NCI-H1105 treated with DMSO at 0.1 percent for 48 hours (cell line): ENCODE results near the gene STARD13.
A peak's percentile ranks its signal among the peaks of the same experiment; 100 is the strongest.

Experiments
- DNase-seq: peaks from one replicate; lab custom pipeline; 2025; lab: John Stamatoyannopoulos, UW

STARD13 gene

DNA sequence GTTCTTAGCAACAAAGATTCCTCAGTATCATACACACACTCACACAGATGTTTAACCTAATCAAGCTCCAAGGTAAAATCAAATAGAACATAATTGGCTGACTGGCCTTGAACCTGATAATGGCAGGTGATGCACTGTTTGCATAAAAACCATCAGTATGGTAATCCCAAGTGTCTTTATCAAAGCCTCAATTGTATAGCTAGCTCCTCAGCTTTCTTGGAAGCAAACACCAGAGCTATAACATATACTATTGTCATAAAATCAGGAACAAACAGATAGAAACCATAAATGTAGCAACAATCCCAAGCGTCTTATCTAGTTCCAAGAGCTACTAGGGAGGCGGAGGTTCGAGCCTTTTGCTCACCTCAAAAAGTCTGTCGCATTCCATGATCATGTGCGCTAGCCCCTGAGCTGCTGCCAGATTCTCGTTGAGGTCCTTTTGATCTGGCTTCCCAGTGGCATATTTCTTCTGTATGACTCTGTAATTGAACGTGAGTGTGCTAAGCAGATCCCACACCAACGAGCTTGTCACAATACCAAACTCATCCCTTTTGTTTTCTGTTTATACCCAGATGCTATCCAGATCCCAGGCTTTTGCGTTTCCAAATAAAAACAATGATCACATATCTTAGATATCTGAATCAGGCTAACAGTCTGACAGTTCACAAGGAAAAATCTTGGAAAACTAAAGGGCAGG is 174.0 kb downstream of the STARD13 start:
- peak; percentile 4 for DNase-seq

DNA sequence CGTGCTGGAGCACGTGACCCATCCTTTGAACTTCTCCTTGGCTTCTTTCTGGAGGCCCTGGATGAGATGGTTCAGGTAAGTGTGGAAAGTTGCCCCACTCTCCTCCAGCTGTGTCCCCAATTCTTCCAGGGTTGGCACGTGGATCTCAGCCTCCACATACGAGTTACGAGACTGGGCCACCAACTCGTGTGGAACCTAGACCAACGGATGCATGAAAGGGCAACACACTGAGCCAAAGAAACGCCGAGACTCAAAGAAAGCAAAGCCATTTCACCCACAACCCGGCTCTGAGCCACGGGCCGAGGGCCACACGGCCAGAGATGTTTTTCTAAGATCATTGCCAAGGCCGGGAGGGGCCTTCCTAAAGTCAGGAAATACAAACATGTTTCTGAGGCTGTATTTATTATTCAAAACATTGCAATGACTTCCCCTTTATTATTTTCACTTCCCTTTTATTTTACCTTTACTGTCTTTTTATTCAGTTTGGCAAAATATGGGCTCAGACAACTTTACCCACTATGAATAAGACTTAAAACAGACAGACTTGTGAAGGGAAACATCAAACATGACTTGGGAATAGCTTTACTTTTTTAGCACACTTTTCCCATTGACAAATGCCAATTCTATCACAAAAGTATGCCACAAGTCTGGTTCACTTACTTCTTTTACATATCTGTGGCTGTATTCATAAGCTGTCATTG is 174.7 kb downstream of the STARD13 start:
- DNase-seq: no peak

DNA sequence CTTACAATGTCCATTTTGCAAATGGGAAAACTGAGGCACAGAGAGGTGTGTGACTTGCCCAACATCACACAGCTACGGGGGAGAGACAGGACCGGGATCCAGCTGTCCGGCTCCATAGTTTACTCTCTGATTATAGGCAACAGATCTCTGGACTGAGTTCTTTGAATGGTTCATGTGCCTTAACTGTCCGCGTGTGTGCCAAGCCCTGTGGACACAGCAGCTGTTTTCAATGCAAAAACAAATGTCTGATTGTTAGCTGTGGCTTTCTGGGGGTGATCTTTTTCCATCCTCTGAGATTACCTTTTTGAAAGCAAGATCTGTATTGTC is 175.2 kb downstream of the STARD13 start:
- no peak for DNase-seq

DNA sequence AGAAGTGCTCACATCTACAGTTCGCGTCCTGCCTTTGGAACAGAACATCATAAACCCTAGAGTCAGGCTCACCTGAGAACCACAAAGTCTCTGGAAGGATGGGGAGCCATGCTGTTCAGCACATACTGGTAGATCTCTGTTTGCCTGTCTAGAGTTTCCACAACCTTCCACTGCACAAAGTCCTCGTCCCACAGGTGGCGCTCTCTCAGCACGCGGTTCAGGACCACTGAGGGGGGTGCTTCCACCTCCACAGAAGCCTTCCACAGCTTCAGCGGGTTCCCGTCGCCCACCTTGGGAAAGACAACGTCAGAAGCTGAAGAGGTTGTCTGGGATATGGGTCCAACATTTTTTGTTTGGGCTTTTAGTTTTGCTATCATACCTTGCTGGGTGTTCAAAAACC is 175.8 kb downstream of the STARD13 start:
- no peak for DNase-seq

DNA sequence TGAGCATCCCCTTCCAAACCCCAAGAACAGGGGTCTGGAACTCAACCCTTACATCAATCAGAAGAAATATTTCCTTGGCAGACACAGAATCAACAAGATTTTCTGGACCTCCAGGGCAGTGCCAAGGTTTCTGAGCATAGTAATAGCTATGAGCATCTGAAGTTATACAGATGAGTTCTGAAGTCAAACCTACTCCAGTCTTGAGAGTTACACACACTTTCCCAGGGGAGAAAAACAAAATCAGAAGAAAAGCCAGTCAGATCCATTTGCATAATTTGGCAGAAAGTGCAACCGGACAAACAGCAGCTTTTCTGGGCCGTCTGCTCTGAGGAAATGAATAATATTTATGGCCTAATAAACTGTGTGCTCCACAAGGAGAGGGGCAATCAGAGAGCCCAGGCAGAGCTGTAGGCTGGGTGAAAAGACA is 176.3 kb downstream of the STARD13 start:
- DNase-seq: no peak

DNA sequence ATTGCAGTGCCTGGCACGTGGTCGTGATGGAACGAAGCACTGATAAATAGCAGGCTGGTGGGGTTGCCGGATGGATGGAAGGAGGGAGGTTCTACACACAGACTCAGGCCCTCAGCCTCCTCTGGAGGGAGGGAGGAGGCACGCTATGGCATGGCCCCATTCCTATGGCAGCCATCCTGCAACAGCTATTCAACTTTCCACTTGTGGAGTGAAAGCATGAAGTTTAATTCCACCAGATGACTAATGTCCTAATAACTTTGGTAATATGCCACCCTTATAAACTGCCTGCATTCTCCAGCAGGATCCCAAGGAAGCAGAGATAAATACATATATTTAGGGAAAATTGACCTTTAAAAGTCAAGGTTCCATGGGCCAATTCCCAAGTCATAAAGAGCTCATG is 176.9 kb downstream of the STARD13 start:
- DNase-seq: no peak

DNA sequence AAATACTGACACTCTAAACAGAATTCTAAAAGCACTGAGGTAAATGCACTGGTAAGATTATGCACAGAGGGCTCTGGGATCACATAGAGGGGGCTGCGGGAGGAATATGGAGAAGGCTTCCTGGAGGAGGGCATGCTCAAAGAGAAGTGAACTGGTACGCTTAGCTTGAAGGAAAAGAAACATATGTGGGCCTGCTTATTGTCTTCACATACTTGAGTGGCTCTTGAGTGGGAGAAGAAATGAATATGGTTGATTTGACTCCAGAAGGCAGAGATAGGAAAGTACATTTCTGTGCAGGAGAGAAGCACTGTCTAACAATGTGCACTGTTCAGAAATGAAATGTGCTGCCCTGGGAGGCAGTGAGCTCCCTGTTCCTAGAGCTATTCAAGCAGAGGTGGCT is 178.2 kb downstream of the STARD13 start:
- no peak for DNase-seq

DNA sequence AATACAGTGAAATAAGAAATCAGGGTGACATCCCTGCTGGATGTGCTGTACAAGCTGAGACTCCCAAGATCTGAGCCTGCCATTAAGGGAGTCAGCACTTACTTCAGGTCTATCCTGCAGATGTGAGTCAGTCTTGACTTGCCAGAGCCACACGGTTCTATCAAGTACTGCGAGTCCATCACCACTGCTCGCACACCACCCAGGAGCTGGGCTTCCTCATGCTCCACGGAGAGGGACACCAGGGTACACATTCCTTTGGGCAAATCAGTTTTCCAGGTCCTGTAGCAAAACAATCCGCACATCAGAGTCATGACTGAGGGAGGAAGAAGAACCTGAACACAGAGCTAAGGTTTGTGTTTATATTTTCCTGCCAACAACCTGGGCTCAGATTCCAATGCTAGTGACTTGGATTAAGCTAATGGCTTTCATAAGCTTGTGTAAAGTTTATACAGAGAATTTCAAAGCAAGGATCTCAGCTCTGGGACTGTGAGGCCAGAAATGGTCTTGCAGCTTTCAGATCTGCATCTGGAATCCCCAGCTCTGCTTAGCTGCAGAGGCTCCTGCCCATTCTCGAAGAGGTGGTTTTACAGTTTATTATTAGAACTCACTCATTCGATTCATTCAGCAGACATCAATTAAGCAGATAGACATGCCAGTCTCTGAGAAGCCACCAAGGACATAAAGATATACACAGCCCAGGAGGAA is 178.7 kb downstream of the STARD13 start:
- no peak for DNase-seq

DNA sequence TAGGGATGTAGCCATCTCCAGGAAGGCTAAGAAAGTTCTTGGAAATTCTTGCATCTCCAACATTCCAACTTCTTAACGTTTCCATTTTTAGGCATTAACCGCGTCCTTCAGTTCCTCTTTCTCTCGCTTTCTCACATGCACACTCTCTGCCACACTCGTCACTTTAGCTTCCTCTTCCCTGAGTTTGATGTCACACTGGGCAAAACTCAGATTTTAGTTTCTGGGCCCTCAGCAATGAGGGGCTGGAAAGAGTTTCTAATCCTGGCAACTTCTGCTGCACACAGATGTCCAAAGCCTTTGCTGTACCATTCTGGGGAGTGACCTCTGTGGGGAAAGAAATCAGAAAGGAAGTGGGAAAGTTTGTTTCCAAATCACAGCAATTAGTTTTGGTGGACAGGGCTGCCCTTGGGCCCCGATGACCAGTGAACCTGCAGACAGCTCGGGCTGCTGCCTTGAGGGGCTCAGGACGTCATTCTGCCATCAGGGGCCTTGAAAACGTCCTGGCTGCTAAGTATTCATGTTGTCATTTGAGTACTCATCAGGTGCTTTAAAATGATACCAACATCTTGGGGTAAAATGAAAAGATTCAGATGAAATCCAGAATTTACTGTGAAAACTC is 180.1 kb downstream of the STARD13 start:
- DNase-seq: no peak

DNA sequence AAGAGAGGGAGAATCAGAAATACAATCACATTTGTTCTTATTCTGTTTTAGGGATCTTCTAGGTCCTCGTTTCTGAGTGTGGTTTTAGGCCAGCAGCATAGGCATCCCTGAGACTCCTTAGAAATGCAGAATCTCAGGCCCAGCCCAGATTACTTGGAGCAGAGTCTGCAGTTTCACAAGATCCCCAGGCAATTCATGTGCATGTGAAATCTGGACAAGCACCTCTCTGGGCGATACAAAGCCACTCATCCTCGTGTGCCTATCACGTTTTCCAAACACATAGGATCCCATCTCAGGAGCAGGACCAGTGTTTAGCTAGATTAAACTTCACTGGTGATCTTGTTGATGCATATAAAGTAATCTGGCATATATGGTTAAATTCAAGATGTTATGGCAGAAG is 182.1 kb downstream of the STARD13 start:
- no peak for DNase-seq

DNA sequence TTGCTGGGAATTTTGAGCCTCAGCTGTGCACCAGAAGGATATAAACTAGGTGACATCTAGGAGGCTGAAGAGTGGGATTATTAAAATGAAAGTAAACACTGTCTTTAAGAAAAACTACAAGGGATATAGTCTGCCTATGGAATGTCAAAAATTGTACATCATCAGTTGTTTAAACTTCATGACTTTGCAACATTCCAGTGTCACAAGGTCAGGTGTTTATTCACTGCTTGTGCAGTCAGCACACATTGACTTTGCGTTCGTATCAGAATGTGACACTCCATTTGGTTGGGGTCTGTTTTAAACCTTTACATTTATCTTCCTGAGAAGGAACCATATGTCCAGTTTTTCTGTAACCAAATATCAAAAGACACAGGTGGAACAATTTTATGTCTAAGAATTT is 183.7 kb downstream of the STARD13 start:
- no peak for DNase-seq

DNA sequence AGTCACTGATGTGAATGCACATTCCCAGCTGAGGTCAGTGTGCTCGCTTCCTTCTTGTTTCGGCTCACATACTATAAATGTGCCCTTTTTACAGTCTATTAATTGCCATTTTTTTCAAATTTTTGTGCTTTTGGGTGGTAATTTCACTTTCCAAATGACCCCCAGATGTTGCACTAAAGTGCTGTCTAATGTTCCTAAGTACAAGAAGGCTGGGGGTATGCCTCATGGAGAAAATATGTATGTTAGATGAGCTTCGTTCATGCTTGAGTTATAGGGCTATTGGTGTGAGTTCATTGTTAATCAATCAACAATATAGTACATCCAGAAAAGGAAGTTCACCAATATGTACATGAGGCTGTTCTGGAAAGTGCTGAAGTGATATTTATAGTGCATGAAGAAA is 184.7 kb downstream of the STARD13 start:
- no peak for DNase-seq

DNA sequence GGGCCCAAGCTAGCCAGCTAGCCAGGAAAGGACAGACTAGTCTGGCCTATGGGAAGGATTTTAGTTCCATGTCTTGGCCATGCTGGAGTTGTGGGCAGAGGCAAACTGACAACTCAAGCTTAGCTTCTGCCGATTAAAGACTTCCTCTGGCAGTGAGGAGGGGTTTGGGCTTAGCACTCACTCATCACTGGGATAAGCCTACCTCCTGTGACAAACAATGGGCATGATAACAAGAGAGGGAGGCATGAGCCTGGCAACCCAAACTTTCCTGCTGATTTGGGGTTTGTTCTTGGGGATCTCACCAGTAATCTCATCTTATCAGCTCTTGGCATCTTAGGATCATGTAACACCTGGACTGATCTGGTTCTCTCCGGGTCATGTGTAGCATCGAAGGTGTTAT is 185.7 kb downstream of the STARD13 start:
- DNase-seq: no peak

DNA sequence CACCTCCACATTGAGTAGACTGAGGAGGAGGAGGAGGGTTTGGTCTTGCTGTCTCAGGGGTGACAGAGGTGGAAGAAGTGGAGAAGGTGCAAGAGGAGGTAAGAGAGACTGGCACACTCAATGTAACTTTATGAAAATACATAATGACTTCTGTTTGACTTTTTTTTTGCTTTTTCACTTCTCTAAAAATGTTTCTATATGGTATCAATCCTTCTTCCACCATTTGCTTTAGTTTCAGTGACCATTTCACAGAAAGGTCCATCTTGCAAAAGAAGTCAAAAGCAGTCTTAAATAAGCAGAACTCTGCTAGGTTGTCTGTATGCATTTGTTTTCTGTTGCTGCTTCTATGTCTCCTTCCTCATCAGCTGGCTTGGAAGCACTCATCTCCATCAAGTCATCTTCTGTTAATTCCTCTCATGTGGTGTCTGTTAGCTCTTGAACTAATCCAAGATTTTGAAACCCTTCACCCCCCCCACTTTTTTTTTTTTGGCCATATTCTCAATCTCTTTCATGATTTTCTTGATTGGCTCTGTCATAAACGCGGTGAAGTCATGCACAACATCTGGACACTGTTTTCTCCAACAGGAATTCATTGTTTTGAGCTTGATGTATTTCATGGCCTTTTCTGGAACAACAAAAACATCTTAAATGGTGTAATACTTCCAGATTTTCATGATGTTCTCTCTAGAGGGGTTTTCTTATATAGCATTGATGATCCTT is 188.5 kb downstream of the STARD13 start:
- no peak for DNase-seq

DNA sequence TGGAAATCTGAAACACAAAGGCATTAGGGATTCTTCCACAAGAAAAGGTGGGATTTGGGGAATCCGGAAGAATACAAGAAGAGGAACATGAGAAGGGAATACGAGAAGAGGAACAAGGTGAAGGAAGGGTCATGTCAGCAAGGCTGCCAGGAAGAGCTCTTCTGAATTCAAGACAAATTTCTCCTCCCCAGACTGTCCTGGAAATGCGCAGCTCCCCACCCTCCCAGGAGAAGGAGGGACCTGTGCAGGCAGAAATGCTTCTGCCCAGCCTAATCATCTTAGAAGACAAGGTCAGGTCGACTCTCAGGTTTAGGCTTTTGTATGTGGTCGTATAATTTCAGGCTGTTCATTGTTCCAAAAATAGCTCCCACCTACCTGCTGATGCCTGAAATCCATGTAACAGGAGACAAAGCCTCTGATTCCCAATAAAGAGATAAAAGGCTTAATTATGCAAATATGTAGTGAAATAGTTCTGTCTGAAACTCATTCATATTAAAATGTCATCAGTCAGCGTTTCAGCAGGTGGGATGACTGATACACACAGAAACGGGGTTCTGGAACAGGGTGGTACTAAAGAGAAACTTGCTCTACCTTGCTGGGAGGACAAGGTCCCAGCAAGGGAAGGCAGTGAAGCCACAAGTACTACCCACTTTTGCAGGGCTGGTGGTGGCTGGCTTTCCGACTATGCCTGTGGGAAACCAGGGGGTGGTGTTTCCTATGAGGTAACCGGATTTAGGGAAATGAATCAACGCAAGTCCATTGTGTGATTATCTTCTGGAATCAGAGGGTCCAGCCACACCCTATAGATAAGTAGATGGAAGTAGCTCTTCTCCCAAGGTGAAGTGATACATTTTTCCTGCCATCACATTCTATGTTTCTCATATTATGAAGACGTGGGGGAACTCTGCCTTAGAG is 193.2 kb downstream of the STARD13 start:
- no peak for DNase-seq

DNA sequence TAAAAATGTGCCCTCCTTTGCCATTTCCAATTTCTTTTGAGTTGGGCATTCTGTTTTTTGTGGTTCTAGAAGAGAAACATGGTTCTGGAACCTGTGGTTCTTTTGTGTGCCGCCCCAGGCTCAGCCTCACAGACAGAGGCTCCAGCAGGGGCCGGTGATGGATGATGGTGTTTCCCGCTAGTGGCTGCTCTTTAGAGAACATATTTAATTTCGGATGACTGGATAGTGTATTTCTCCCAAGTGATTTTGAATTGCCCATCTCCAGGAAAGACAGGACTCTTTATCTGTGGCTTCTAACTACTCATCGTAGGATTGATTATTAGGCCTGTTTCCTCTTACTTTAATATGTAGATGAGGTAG is 194.2 kb downstream of the STARD13 start:
- no peak for DNase-seq

DNA sequence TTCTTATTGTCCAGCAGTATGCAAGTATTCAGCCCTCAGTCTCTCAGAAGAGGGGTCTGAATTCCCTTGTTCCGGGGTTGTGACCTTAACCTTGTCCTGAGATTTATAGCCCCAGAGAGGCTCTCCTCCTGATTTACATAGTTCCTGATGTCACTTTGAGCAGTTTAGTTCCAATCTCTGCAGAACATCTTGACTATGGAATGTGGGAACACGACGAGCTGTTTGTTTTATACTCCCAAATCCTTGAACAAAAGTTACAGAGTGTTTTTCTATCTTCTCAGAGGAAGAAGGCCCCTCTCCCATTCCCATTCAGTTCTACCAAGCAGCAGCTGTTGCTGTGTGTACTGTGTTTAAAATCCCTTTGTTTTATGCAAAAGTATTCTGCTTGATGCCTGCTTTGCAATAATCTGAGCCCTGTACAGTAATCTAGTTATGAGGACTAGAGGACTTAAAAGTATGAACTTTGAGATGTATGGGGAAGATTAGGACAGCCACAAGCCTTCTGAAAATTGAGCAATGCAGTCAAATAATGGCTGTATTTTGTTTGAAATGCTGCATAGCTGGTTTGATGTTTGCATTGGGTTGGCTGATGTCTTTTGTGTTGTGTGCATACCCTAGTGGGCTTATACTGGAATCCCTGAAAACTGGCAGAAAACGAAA is 194.7 kb downstream of the STARD13 start:
- DNase-seq: no peak

DNA sequence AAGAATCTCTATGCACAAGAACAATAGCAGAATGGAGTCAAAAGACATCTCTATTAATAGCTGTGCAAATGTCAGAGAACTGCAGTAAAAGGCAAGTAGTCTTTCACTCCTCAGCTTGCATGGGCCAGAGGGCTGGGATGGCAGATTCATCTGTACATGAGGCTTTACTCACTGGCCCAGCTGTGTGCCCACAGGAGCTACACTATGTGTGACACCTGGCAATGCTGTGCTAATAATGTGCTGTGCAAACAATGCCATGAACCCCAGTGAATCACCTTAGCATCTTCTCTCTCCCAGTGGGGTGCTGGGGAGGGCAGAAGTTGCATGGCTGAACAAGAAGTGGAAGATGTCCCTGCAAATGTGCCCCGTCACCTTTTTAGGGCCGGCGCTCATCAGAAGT is 196.2 kb downstream of the STARD13 start:
- DNase-seq: no peak

DNA sequence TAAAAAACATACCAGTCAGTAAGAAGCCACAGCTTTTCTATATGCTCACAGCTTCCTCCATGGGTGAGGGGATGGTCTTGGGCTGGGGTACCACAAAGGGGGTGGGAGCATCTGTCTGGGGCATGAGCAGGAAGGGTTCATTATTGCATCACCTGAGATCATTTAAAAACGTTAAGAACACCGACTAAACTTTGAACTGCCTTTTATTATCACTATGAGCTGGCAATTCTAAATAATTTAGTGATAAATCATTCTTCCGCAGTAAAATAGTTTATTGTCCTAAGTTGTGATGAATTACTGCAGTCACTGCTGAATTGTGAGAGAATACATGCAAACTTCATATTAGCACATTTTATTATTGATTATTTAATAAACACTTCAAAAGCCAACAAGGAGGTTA is 197.8 kb downstream of the STARD13 start:
- no peak for DNase-seq

DNA sequence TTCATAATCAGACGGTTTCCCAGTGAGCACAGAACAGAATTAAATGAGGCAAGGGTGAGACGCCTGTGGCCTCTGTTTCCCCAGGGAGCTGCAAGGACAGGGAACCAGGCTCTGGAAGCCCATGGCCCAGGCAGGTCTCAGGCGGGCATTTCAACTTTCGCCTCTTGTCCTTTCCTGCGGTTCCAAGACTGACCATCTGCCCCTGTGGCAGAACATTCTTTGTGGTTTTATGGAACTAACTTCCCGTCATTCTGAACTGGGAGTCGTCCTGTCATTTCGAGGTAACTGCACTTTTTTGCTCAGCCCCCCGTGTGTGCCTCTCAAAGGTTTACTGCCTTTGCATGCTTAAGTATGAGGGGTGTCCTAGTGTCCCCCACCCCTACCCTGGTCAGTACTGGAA is 198.5 kb downstream of the STARD13 start:
- DNase-seq: no peak

DNA sequence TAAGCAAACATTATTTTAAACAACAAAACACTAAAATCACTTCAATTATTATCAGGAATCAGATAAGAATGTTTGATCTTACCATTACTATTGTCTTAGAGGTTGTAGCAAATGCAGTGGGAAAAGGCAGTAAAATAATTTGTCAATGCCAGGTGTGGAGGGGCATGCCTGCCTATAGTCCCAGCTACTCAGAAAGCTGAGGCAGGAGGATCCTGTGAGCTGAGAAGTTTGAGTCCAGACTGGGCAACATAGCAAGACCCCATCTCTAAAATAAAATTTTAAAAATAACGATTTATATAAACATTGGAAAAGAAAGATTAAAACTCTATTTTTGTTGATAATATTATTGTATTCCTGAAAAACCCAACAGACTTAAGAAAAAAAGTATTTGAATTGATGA is 202.5 kb downstream of the STARD13 start:
- no peak for DNase-seq
